GM12873 (cell line): Measurements from ENCODE around the gene CERCAM.

Source experiments
- CTCF ChIP-seq: IDR thresholded peaks from 2 replicates; pipeline ENCODE4 v1.5.1; 2012; ENCODE audit warnings: low read depth, mild to moderate bottlenecking, moderate library complexity, low read length, control low read depth; ENCODE audit not compliant: insufficient read depth; ENCODE audit errors: missing control alignments

CERCAM gene

DNA sequence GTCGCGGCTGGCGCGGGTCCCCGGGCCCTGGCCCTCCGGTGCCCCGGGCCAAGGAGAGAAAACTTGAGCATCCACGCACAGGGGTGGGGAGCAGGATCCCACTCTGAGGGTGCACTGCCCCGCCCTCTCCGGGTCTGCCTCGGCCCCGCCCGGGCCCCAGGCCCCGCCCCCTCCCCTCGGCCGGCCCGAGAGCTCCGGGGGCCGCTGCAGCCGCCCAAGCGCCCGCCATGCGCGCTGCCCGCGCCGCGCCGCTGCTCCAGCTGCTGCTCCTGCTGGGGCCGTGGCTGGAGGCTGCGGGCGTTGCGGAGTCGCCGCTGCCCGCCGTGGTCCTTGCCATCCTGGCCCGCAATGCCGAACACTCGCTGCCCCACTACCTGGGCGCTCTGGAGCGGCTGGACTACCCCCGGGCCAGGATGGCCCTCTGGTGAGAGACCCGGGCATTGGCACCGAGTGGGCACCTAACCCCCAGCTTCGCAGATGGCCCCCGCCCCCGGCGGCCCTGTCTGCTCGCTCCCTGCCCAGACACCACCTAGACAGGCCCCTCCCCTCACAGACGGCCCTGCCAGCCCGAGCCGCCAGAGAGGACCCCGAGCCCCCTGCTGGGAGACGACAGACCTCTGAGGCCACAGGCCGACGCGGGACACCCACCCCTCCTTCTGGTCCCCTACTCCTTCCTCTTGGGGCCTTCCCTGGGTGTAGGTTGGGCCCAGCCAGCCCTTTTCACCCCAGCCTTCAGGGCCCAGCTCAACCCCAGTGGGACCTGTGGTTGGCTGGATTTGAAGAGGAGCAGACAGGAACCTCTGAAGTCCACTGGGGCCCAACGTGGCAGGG, at the start of gene CERCAM:
CERCAM (plus strand) TSS at position 207 of the 831 bp plus-strand sequence; CDS start at position 228, 21 bp downstream.
- no peak for TF ChIP-seq CTCF

GRCh38 chr9:128371630-128372117, 49.0 kb upstream of the CERCAM start:
- TF ChIP-seq CTCF = no peak

- TF ChIP-seq CTCF = no peak
Observed at GRCh38 chr9:128372188-128372641, 48.4 kb upstream of the CERCAM start.

GRCh38 chr9:128372784-128373183, 47.9 kb upstream of the CERCAM start:
- no peak for TF ChIP-seq CTCF

DNA sequence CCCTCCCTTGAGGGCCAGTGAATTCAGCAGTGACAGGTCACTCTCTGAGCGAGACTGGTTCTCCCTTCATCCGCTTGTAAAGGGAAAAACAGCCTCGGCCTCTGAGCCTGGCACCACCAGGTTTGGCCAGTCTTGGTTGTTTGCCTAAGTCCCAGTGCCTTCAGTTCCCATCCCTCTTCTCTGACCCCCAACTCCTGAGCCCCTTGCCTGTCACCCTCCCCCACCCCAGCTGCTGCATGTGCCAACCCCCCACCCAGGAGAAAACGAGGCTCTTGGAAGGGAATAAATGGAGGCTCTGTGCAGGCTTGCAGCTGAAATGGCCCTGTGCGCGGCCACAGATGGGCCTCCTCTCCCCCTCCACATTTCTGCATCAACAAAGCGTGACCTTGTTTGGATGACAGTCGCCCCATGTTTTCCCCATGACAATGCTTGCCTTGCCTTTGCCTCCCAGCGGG, 46.4 kb upstream of the CERCAM start:
- TF ChIP-seq CTCF = no peak

GRCh38 chr9:128375865-128376264, 44.8 kb upstream of the CERCAM start:
- TF ChIP-seq CTCF = no peak

DNA sequence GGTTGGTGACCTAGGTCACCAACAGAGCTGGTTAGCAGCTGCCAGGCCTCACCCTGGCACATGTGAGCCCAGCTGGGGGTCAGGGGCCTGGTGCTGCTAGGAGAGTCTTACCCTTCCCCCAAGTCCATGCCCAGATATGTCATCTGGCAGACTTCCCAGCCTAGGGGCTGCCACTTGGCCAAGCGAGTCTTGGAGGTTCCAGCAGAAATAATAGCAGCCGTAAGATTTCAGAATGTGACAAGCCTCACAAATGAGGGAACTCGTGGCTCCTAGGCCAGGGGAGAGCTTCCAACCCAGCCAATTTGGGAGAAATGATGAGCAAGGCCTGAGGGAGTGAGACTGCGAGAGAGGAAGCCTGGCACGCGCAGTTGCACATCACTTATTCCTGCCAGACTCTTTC, 38.4 kb upstream of the CERCAM start:
- no peak for TF ChIP-seq CTCF
